ENCODE data around the gene MGRN1.

MGRN1 gene

GRCh38 chr16:4610011-4611005, 14.3 kb upstream of the MGRN1 start:
- no peaks in the 10 kb centered on the region for H3K27me3 Mint-ChIP-seq
- CTCF ChIA-PET: no interaction called here
- no peak overlapping the region for H3K27ac Mint-ChIP-seq
- DNase-seq: no peak
- H3K36me3 Mint-ChIP-seq: peaks cover 2% of the 10 kb centered on the region
- no peaks in the 10 kb centered on the region for H3K9me3 Mint-ChIP-seq
- no peak overlapping the region for H3K4me3 Mint-ChIP-seq
- H3K4me1 Mint-ChIP-seq: peaks cover 9% of the 10 kb centered on the region

GRCh38 chr16:4611337-4612021, 13.1 kb upstream of the MGRN1 start:
- no peak for DNase-seq
- no peak overlapping the region for H3K27ac Mint-ChIP-seq
- no peak overlapping the region for H3K4me3 Mint-ChIP-seq
- no peaks in the 10 kb centered on the region for H3K9me3 Mint-ChIP-seq
- H3K27me3 Mint-ChIP-seq: no peaks in the 10 kb centered on the region
- peaks cover 2% of the 10 kb centered on the region for H3K36me3 Mint-ChIP-seq
- peaks cover 19% of the 10 kb centered on the region for H3K4me1 Mint-ChIP-seq
- CTCF ChIA-PET: no interaction called here

- H3K27ac Mint-ChIP-seq: peak overlapping the region; percentile 33
- peaks cover 2% of the 10 kb centered on the region for H3K36me3 Mint-ChIP-seq
- CTCF ChIA-PET: interaction anchor here (1.0 kb wide), 1 partner anchor 12 kb away, joined by 4 read pairs; the partner anchor contains the start of gene MGRN1
- H3K9me3 Mint-ChIP-seq: no peaks in the 10 kb centered on the region
- no peak for DNase-seq
- no peaks in the 10 kb centered on the region for H3K27me3 Mint-ChIP-seq
- H3K4me1 Mint-ChIP-seq: peaks cover 28% of the 10 kb centered on the region
- peak overlapping the region; percentile 23 for H3K4me3 Mint-ChIP-seq
Measured at GRCh38 chr16:4612474-4612931, 12.1 kb upstream of the MGRN1 start.

- Mint-ChIP-seq H3K4me1 (peaks cover 34% of the 10 kb centered on the region), H3K36me3 (peaks cover 2% of the 10 kb centered on the region), H3K9me3 (no peaks in the 10 kb centered on the region), H3K27me3 (no peaks in the 10 kb centered on the region), H3K27ac (no peak overlapping the region), H3K4me3 (peak overlapping the region; percentile 78)
- CTCF ChIA-PET: interaction anchor here (1.0 kb wide), 1 partner anchor 12 kb away, joined by 4 read pairs; the partner anchor contains the start of gene MGRN1
- no peak for DNase-seq
Measured at GRCh38 chr16:4612977-4613635, 11.5 kb upstream of the MGRN1 start.

GRCh38 chr16:4613636-4614570, 10.7 kb upstream of the MGRN1 start:
- Mint-ChIP-seq H3K4me3 (peak overlapping the region; percentile 78), H3K27ac (peak overlapping the region; percentile 79), H3K4me1 (peaks cover 42% of the 10 kb centered on the region), H3K9me3 (no peaks in the 10 kb centered on the region), H3K36me3 (no peaks in the 10 kb centered on the region), H3K27me3 (no peaks in the 10 kb centered on the region)
- peak; percentile 61 for DNase-seq
- CTCF ChIA-PET: interaction anchor here (0.8 to 1.0 kb wide), 2 partner anchors 10 to 11 kb away, joined by 4 read pairs; partner anchors contain the start of gene MGRN1

DNA sequence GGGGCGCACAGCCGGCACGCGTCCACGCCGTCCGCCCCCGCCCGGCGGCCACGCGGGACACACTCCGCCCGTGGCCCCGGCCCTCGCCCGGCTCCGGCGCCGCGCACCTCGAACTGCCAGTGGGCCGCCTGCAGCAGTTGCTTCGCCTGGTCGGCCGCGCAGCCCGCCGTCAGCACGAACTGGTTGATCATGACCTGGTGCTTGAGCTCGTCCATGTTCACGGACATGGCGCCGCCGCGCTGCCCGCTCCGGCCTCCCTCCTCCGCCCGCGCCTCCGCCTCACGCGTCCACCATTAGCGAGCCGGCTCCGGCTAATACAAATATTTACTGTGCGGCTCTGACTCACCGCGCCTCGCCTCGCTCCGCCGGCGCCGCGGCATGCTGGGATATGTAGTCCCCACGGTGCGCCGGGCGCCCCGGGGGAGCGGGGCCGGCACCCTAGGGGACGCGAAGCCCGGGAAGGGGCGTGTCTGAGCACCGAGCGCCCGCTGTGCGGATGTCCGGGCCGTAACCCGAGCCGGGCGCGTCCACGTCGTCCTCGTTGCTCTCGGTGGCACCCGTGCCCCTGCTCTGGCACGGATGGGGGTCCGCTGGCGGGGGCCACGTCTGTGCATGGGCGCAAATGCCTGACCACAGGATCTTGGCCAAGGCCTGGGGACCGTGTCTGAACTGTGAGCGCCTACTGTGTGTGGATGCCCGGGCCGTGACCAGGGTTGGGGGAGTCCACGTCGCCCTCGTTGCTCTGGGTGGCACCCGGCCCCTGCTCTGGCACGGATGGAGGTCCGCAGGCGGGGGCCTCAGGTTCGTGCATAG, 9.8 kb upstream of the MGRN1 start, which contains the start of gene UBALD1:
Gene UBALD1 (minus strand): TSS at position 318 of the 813 bp plus-strand sequence. CDS start 91 bp downstream, at position 227.
- Mint-ChIP-seq H3K27ac (peak within 1 kb of the TSS; percentile 97), H3K4me1 (peaks cover 43% of the 10 kb centered on the region), H3K9me3 (no peaks in the 10 kb centered on the region), H3K36me3 (no peaks in the 10 kb centered on the region), H3K4me3 (peak within 1 kb of the TSS; percentile 96), H3K27me3 (no peaks in the 10 kb centered on the region)
- DNase-seq: peak; percentile 85
- CTCF ChIA-PET: interaction anchor here (0.8 kb wide), 1 partner anchor 9 kb away, joined by 4 read pairs; the partner anchor contains the start of gene MGRN1

- no peaks in the 10 kb centered on the region for H3K36me3 Mint-ChIP-seq
- no peaks in the 10 kb centered on the region for H3K27me3 Mint-ChIP-seq
- no peak for DNase-seq
- peak overlapping the region; percentile 97 for H3K27ac Mint-ChIP-seq
- CTCF ChIA-PET: interaction anchor here (1.0 to 1.9 kb wide), 5 partner anchors 9 to 109 kb away, joined by 3 to 10 read pairs (median 6); partner anchors contain the start of gene MGRN1
- H3K9me3 Mint-ChIP-seq: no peaks in the 10 kb centered on the region
- peak overlapping the region; percentile 96 for H3K4me3 Mint-ChIP-seq
- peaks cover 43% of the 10 kb centered on the region for H3K4me1 Mint-ChIP-seq
Measured at GRCh38 chr16:4615384-4616046, 9.1 kb upstream of the MGRN1 start.

- CTCF ChIA-PET: interaction anchor here (0.6 to 1.9 kb wide), 11 partner anchors 8 to 305 kb away, joined by 3 to 10 read pairs (median 3); partner anchors contain the start of gene MGRN1
Measured at GRCh38 chr16:4616047-4616811, 8.4 kb upstream of the MGRN1 start.

GRCh38 chr16:4617880-4618279, 6.7 kb upstream of the MGRN1 start:
- CTCF ChIA-PET: interaction anchor here (1.7 kb wide), 1 partner anchor 113 kb away, joined by 6 read pairs; no protein-coding TSS in a partner anchor
- Mint-ChIP-seq H3K36me3 (no peaks in the 10 kb centered on the region), H3K4me1 (peaks cover 41% of the 10 kb centered on the region), H3K4me3 (peak overlapping the region; percentile 40), H3K27ac (peak overlapping the region; percentile 62), H3K27me3 (no peaks in the 10 kb centered on the region), H3K9me3 (no peaks in the 10 kb centered on the region)
- DNase-seq: no peak

More at GRCh38 chr16:4616047-4616811, 8.4 kb upstream of the MGRN1 start:
- peaks cover 43% of the 10 kb centered on the region for H3K4me1 Mint-ChIP-seq
- H3K4me3 Mint-ChIP-seq: peak overlapping the region; percentile 96
- no peaks in the 10 kb centered on the region for H3K27me3 Mint-ChIP-seq
- H3K36me3 Mint-ChIP-seq: no peaks in the 10 kb centered on the region
- peak; percentile 100 for DNase-seq
- no peaks in the 10 kb centered on the region for H3K9me3 Mint-ChIP-seq
- H3K27ac Mint-ChIP-seq: peak overlapping the region; percentile 97

DNA sequence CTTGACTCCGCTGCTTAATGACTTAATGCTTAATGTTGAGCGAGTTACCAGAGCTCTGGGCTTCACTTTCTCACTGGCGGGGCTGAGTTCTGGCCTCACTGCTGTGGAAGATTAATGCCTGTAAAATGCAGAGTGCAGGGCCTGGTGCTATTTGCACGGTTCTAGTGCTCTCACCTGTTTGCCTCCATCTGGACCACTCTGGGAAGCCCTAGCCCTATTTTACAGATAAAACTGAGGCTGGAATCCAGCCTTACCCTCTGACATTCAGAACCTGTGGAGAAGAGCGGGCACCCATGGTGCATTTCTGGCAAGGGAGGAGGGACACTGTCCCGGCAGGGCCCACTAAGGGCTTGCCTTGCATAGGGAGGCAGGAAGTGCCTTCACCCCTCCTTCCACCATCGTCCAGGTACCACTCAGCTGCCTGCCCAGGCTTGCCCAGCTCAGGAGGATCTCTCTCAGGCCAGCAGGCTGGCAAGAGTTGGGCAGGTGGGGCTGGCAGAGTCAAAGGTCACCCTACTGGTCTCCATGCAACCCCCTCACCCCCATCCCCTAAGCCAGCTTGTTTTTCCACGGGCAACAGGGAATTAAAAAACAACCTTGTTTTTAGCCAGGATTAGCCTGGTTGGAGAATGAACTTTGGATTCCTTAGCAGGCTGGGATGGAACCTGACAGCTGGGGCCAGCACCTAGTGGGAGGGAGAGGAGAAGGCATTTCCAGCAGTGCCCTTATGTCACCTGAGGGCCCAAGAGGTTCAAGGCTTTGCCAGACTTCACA, 5.8 kb upstream of the MGRN1 start:
- H3K36me3 Mint-ChIP-seq: no peaks in the 10 kb centered on the region
- peaks cover 41% of the 10 kb centered on the region for H3K4me1 Mint-ChIP-seq
- H3K27me3 Mint-ChIP-seq: no peaks in the 10 kb centered on the region
- DNase-seq: no peak
- no peaks in the 10 kb centered on the region for H3K9me3 Mint-ChIP-seq
- H3K4me3 Mint-ChIP-seq: no peak overlapping the region
- H3K27ac Mint-ChIP-seq: peak overlapping the region; percentile 37
- CTCF ChIA-PET: interaction anchor here (0.7 to 0.8 kb wide), 2 partner anchors 64 to 104 kb away, joined by 3 read pairs; no protein-coding TSS in a partner anchor

All from activated naive CD4-positive, alpha-beta T cell treated with anti-CD3 and anti-CD28 coated beads, Interleukin-2, amount 10 ng/mL, durations not matched to agents 7 days and 5 days (primary cell).